Measurements from ENCODE around the gene GRM7. TPM values are rescaled to one million over a fixed set of nuclear protein-coding genes. Genes with fewer than 3 reads are reported as not detected.

GRM7 gene
- total and polyA plus RNA-seq, 9 donors = 0.18 to 0.85 (median 0.26) TPM; not detected in 3

GRCh38 chr3:7400360-7400759 is 539.4 kb downstream of the GRM7 start:
- intact Hi-C loops (cut with DNase I) = no loop called here

DNA sequence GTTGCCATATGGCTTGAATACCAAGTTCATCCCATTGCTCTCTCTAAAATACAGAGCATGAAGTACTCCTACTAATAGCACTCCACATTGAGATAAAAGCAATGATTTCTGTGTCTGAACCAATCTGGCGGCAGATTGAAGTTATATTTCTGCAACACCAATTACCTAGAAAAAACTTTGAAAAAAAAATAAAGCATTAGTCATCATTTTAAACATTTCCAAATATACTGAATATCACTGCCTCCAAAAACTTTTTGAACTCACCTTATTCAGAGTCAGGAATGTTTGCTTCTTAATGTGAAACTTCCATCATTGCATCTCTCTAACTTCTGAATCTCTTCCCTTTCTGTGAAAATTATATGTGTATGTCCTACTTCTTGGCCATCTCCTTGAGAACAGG is 540.5 kb downstream of the GRM7 start:
- no peaks in the 10 kb centered on the region for H3K4me1 ChIP-seq (ENCODE audit: insufficient read depth)
- intact Hi-C loops (cut with DNase I) = no loop called here
- no peak for DNase-seq
- H3K27me3 ChIP-seq = no peaks in the 10 kb centered on the region
- 65 to 68% (median 67%) methylated on average over 1 of the region's 1 CpG for WGBS, 3 donors
- no peak overlapping the region for H3K27ac ChIP-seq
- H3K9me3 ChIP-seq = no peaks in the 10 kb centered on the region
- TF ChIP-seq CTCF (IDR thresholded peaks at IDR 0.05) (no peak), POLR2A (IDR thresholded peaks at IDR 0.05) (no peak), EP300 (IDR thresholded peaks at IDR 0.05) (no peak)
- H3K36me3 ChIP-seq = no peaks in the 10 kb centered on the region
- H3K4me3 ChIP-seq = no peak overlapping the region

More at GRCh38 chr3:7400360-7400759, 539.4 kb downstream of the GRM7 start:
- whole genome bisulfite sequencing, 3 donors = 81 to 84% (median 82%) methylated on average over 2 of the region's 2 CpGs
- H3K9me3 ChIP-seq = no peaks in the 10 kb centered on the region
- no peak overlapping the region for H3K4me3 ChIP-seq
- no peaks in the 10 kb centered on the region for H3K36me3 ChIP-seq
- no peaks in the 10 kb centered on the region for H3K4me1 ChIP-seq (ENCODE audit: insufficient read depth)
- H3K27ac ChIP-seq = no peak overlapping the region
- no peak for TF ChIP-seq POLR2A (IDR thresholded peaks at IDR 0.05)
- TF ChIP-seq EP300 (IDR thresholded peaks at IDR 0.05) = no peak
- no peak for TF ChIP-seq CTCF (IDR thresholded peaks at IDR 0.05)
- no peak for DNase-seq
- H3K27me3 ChIP-seq = no peaks in the 10 kb centered on the region

GRCh38 chr3:7407107-7407506 is 546.2 kb downstream of the GRM7 start:
- WGBS, 3 donors = 93 to 95% (median 93%) methylated on average over 4 of the region's 4 CpGs

GRCh38 chr3:7410782-7411181 is 549.9 kb downstream of the GRM7 start:
- H3K4me3 ChIP-seq = no peak overlapping the region
- 94 to 95% (median 94%) methylated on average over 4 of the region's 4 CpGs for WGBS, 3 donors
- intact Hi-C loops (cut with DNase I) = no loop called here
- no peaks in the 10 kb centered on the region for H3K27me3 ChIP-seq
- TF ChIP-seq POLR2A (IDR thresholded peaks at IDR 0.05) (no peak), CTCF (IDR thresholded peaks at IDR 0.05) (no peak), EP300 (IDR thresholded peaks at IDR 0.05) (no peak)
- no peaks in the 10 kb centered on the region for H3K4me1 ChIP-seq (ENCODE audit: insufficient read depth)
- H3K36me3 ChIP-seq = no peaks in the 10 kb centered on the region
- no peak for DNase-seq
- H3K27ac ChIP-seq = no peak overlapping the region
- no peaks in the 10 kb centered on the region for H3K9me3 ChIP-seq

More at GRCh38 chr3:7407107-7407506, 546.2 kb downstream of the GRM7 start:
- Histone ChIP-seq H3K27me3 (no peaks in the 10 kb centered on the region), H3K4me1 (ENCODE audit: insufficient read depth) (no peaks in the 10 kb centered on the region), H3K27ac (no peak overlapping the region), H3K36me3 (no peaks in the 10 kb centered on the region), H3K9me3 (no peaks in the 10 kb centered on the region), H3K4me3 (no peak overlapping the region)
- DNase-seq = no peak
- TF ChIP-seq CTCF (IDR thresholded peaks at IDR 0.05) = no peak
- no peak for TF ChIP-seq POLR2A (IDR thresholded peaks at IDR 0.05)
- no peak for TF ChIP-seq EP300 (IDR thresholded peaks at IDR 0.05)
- intact Hi-C loops (cut with DNase I) = no loop called here
